Right ventricle myocardium superior (tissue), 1 donor: Measurements from ENCODE around the gene KCNJ9. TPM values are rescaled to one million over a fixed set of nuclear protein-coding genes. Genes with fewer than 3 reads are reported as not detected.
A peak's percentile ranks its signal among the peaks of the same experiment; 100 is the strongest.
"Not testable (repeated sequence)": the region's sequence is repeated elsewhere in the genome, so short reads cannot be mapped to it uniquely, and the experiment has no call there.

ENCODE experiments used
- ATAC-seq: fragments of 200-7000 bp; cut with Tn5 transposase; one replicate; pipeline ENCODE4 v1.9.1; 2020; ENCODE audit warnings: mild to moderate bottlenecking; ENCODE audit not compliant: poor library complexity
- DNase-seq: peaks from one replicate; pipeline ENCODE4 v3.0.0-alpha.2; 2020
- intact Hi-C: fragments of 100-400 bp; cut with DNase I; formaldehyde crosslinking; loops from one replicate; pipeline ENCODE4 v1.11.2; 2022
- total RNA-seq: library from RNA; stranded (reverse); fragmentation: NEBNext Ultra II Directional; extraction: Animal tissue kit (Norgen Biotek cat#: 25700); gene quantifications from one replicate; pipeline ENCODE4 v1.2.1, GENCODE V29; 2021
- donor health status: DM: no; HTN: yes; CAD: no; lungs with severe emphysema.

KCNJ9 gene
- total RNA-seq, 1 donor from 2014 or later: not detected

DNA sequence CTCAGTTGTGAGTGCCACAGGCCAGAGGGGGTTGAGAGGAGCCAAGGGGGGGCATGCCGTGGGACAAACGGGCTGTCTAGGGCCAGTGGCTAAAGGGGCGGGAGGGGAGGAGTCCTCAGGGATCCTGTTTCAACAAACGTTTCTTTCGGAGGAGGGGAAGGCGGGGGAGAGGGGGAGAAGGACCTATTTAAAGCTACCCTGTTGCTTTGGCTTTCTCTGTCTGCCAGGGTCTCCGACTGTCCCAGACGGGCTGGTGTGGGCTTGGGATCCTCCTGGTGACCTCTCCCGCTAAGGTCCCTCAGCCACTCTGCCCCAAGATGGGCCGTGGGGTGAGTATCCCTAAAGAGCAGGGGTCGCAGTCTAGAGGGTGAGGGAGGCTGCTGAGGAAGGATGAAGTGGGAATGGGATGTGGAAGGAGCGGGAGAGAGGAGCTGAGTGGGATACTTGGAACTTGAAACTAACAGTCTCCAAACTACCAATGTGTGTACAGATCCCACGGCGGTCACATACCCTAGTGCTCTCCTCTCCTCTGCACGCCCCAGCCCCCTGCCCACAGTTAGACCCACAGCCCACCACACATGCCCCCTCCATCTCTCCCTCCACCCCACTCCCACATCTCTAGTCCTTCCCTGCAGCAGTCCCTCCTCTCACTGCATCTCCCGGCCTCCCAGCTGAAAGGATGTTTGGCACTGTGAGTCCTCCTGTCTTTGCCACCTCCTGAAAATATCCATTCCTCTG, 34.4 kb downstream of the KCNJ9 start, which contains the start of gene ATP1A2:
TSS of gene ATP1A2 (plus strand) at position 215 of the 738 bp plus-strand sequence. CDS start at position 318, 103 bp downstream.
- peak; percentile 73 for ATAC-seq
- intact Hi-C loops: no loop called here
- DNase-seq: peak; percentile 63

DNA sequence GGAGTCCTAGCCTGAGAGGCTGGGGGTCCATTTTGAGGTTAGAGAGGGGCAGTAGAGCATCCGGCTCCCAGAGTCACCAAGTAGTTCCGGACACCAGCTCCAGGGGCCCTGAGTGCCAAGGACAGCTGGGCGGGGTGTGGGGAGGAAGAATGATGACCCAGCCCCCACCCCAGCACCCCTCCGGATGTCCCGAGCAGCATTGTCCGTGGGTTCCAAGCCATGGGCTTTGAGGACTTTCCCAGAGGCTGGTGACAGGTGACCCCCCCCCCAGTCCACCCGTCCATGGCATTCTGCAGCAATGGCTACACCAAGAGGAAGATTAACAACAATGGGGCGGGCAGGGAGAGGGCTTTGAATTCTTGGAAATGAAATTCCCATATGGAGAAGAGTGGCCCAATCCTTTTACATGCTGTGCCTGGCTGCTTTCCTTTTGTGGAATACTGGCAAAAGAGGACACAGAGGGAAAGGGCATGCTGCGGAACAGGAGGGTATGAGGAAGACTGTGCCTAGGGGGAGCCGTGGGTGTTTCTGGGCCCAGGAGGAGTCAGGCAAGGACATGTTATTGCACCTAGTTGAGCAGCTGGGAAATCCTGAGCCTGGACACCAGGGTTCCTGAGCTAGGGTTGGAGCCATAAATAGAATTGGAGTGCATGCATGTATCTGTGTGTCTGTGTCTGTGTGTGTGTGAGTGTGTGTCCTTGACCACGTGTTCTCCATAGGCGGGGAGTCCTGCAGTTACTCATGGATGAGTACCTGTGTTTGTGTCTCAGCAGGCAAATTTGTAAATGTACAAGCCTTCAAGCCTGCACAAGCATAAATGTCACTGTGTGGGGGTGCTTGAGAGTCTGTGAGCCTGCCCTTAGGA, 35.2 kb downstream of the KCNJ9 start:
- ATAC-seq: peak; percentile 42
- DNase-seq: peak; percentile 41
- intact Hi-C loops: no loop called here

DNA sequence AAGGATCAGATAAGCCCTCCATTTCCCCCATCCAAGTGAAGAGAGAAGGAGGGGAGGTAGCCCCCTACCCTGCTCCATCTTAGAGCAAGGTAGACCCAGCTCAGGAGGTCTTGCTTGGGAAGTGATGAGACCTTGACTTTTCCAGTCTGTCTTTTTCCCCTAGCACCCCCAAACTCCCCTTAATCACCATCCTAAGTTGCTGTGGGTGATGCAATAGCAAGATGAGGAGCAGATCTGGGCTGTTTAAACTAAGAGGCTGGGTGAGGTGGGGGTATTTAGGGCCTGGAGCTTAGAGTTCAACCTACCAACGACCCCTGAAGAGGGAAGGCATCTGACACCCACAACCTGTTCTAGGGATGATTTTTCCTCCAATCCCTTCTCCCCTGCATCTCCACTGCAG, 36.0 kb downstream of the KCNJ9 start:
- ATAC-seq: no peak
- no peak for DNase-seq
- intact Hi-C loops: no loop called here

DNA sequence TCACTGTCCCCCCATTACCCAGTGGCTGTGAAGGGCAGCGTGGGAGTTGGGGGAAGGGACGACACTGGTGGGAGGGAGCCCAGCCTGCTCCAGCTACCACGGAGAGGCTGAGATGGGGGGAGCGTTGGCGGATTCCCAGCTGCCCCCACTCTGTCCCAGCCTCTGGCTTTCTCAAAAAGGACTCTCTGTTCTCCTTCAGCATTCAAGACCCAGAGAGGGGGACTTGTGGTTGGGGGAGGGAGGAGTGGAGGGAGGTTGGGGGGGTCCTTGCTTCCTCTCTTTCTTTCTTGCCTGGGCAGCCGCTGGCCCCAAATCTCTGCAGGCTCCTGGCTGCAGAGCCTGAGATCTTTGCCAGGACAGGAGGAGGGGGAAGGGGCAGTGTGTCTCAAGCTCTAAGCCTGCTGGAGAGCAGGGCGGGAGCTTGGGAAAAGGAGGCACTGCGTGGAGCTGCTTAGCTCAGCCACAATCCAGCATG, 36.4 kb downstream of the KCNJ9 start:
- ATAC-seq: peak; percentile 63
- intact Hi-C loops: no loop called here
- DNase-seq: peak; percentile 74

DNA sequence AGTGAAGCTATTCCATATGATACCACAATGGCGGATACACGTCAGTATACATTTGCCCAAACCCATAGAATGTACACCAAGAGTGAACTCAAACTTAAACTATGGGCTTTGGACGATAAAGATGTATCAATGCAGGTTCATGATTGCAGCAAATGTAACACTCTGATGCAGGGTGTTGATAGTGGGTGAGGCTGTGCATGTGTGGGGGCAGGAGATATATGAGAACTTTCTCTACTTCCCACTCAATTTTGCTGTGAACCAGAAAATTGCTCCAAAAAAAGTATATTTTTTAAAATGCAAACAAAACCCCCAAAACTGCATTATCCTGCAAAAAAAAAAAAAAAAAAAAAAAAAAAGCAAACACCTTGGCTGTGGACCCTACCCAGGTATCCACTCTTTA, 37.6 kb downstream of the KCNJ9 start:
- no peak for ATAC-seq
- intact Hi-C loops: no loop called here
- no peak for DNase-seq

DNA sequence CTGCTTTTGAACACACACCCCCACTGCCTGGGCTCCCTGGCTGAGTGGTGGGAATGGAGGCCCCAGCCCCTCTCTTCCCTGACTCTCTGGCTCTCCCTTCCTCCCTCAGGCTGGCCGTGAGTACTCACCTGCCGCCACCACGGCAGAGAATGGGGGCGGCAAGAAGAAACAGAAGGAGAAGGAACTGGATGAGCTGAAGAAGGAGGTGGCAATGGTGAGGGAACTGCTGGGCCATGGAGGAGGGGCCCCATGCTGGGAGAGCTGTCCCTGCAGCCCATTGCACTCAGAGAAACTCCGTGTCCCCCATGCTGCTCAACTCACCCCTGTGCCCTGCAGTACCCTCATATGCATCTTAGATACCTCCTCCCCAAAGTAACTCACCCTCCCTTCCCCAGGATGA, 39.5 kb downstream of the KCNJ9 start:
- ATAC-seq (no peak), DNase-seq (peak; percentile 11)
- intact Hi-C loops: no loop called here

DNA sequence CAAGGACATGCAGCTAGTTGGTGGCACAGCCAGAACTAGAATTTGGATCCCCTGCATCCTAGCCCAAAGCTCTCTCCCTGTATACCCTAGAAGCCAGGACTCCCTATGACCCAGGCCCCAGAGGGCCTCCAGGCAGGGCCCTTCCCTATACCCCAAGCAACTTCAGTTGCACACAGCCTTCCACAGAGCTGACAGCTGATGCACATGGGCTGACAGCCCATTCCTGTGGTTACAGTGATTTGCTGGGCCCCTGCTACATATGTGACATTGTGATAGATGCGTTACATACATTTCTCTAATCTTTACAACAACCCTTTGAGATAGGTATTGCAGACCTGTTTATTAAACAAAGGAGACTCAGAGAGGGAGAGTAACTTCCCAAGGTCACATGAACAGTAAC, 40.0 kb downstream of the KCNJ9 start:
- intact Hi-C loops: no loop called here
- ATAC-seq (no peak), DNase-seq (no peak)

DNA sequence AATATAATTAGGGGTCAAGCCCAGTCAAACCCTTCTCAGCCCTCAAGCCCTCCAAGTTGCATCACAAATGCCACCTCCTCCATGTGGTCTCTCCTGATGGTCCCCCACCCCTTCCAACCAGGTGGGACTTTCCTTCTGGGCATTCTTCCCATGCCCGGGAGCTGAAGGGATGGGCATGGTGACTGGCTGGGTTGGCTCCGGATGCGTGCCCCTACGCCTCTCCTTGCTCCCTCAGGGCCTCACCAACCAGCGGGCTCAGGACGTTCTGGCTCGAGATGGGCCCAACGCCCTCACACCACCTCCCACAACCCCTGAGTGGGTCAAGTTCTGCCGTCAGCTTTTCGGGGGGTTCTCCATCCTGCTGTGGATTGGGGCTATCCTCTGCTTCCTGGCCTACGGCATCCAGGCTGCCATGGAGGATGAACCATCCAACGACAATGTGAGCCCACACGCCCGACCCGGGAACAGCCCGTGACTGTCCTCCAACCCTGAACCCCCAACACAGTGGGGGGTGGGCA, 41.7 kb downstream of the KCNJ9 start:
- DNase-seq (no peak), ATAC-seq (no peak)
- intact Hi-C loops: no loop called here

DNA sequence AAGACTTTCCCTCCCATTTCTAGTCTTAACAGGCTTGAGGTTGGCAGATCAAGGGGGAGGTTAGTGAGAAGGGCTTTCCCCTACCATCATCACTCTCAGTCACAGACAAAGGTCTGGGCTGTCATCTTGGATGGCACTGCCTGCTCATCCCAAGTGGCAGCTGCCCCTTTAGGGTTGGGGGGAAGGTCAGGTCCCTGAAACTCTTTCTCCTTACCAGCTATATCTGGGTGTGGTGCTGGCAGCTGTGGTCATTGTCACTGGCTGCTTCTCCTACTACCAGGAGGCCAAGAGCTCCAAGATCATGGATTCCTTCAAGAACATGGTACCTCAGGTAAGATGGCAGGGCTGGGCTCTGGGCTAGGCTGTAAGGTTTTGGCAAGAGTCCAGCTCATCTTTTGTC, 42.4 kb downstream of the KCNJ9 start:
- intact Hi-C loops: no loop called here
- no peak for ATAC-seq
- DNase-seq: no peak

DNA sequence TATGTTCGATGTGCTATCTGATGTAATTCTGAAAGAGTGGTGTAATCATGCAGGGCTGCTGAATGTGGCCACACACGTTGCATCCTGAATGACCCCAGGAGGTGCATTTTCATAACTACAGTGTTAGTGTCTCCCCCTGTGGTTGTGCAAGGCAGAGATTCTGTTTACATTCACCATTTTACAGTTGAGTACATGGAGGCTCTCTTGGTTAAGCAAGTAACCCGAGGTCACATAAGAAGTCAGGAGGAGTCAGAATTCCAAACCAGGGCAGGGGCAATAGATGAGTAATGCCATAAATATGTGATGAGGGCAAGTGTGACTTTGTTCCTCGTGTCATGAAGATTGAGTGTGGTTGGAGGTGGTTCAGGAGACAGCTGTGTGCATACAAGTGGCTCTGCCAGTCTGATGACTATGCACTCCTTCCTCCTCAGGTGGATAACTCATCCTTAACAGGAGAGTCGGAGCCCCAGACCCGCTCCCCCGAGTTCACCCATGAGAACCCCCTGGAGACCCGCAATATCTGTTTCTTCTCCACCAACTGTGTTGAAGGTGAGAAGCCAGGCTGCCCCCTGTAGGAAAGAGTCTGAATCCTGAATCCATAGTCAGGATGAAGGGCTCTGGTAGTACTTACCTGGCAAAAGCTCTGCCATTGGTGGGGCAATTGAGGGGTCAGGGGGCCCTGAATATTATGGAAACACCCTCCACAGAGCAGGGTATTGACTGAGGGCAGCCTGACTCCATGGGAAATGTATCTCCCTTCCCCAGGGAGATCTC, 43.6 kb downstream of the KCNJ9 start:
- DNase-seq (no peak), ATAC-seq (peak; percentile 63)
- intact Hi-C loops: no loop called here

DNA sequence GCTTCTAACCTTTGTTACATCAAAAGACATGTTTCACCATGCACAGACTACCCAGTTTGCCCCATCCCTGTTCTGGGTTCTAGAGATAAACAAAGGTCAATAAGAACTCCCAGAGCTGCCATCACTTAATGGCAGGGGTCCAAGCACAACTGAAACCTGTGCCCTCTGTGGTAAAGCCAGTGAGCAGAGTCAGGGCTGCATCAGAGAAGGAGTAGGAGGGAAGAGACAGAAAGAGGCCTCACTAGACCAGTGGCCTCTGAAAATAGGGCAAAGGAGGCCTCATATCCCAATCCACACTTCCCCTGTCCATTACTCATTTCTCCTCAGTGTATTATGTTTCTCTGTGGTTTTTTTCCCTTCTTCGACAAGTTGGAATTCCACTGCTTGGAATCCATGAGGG, 44.4 kb downstream of the KCNJ9 start:
- no peak for DNase-seq
- intact Hi-C loops: no loop called here
- no peak for ATAC-seq

DNA sequence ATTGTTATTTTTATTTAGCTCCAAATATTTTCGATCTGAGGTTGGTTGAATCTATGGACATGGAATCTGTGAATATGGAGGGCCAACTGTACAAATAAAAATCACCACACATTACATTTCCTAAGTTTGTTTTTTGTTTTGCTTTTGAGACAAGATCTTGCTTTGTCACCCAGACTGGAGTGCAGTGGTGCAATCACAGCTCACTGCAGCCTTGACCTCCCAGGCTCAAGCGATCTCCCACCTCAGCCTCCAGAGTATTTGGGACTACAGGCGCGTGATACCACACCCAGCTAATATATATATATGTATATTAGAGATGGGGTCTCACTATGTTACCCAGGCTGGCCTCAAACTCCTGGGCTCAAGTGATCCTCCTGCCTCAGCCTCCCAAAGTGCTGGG, 45.0 kb downstream of the KCNJ9 start:
- DNase-seq, intact Hi-C loops, ATAC-seq: not testable (repeated sequence)

DNA sequence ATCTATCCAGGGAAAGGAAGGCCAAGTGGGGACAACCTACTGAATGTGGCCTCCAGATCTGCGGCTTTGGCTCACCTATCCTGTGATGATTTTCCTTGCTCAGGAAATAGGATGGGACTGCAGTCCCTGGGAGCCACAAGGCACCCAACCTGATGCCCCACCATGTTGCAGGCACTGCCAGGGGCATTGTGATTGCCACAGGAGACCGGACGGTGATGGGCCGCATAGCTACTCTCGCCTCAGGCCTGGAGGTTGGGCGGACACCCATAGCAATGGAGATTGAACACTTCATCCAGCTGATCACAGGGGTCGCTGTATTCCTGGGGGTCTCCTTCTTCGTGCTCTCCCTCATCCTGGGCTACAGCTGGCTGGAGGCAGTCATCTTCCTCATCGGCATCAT, 46.0 kb downstream of the KCNJ9 start:
- ATAC-seq (no peak), DNase-seq (no peak)
- intact Hi-C loops: no loop called here

DNA sequence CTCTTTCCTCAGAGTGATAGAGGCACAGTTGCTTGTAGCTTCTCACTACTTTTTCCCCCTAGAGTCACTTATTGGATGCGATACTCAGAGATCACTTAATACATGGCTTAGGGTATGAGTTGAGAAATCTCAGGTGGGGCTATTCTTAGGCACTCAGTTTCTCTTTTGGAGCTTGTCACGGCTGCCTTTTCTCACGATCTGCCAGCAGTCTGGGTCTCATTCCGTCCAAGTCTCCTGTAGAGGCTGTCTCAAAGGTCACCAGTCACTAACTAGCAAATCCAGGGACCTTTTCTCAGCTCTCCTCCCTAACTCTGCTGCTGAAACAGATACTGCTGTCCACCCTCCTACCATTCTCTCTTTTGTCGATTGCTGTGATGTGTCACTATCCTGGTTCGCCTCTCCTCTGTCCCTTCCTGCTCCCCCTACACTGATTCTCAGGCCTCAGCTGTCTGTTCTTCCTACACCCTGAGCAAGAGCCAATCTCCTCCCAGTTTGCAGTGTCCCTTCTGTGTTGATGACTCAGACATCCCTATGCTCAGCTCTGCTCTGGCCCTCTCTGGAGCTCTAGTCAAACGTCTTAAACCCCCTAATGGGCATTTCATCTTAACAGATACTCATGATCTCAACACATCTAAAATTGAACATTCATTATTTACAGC, 46.7 kb downstream of the KCNJ9 start:
- DNase-seq (no peak), ATAC-seq (peak; percentile 11)
- intact Hi-C loops: no loop called here

DNA sequence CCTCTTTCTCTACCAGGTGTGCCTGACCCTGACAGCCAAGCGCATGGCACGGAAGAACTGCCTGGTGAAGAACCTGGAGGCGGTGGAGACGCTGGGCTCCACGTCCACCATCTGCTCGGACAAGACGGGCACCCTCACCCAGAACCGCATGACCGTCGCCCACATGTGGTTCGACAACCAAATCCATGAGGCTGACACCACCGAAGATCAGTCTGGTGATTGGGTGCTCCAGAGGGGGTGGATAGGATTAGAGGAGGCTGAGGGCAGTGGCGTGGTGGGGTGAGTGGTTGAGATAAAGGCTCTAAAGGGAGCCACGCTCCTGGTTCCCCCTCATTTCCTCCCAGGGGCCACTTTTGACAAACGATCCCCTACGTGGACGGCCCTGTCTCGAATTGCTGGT, 47.3 kb downstream of the KCNJ9 start:
- no peak for ATAC-seq

DNA sequence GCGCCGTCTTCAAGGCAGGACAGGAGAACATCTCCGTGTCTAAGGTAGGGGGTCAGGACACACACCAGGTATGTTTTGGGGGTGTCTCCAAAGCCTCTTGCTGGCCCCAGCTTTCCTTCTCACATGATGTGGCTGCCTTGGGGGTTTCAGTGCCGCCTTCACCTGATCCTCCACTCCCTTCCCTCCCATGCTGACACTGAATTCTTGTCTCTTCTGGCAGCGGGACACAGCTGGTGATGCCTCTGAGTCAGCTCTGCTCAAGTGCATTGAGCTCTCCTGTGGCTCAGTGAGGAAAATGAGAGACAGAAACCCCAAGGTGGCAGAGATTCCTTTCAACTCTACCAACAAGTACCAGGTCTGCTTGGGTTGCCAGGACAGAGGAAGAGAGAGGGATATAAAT, 47.7 kb downstream of the KCNJ9 start:
- no peak for ATAC-seq
- intact Hi-C loops: no loop called here

More for the DNA sequence above, 47.3 kb downstream of the KCNJ9 start:
- intact Hi-C loops: no loop called here
- no peak for DNase-seq

DNA sequence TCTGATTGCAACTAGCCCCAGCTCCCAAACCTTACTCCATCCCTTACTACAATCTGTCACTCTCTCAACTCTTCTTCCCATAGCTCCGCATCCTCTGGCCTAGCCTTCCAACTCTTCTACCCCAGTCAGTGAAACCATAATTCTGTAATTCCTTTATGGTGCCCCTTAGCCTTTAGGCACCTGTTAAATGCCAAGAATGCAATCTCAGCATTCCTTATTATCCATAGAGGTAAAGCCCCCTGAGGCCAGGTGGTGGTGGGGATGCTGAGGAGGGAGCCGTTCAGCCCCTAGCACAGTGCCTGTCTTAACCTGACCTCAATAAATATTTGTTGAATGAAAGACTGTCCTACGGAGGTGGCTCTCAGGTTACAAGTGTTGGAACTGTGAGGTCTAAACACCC, 48.2 kb downstream of the KCNJ9 start:
- no peak for DNase-seq
- intact Hi-C loops: no loop called here
- ATAC-seq: no peak

More for the DNA sequence above, 47.7 kb downstream of the KCNJ9 start:
- DNase-seq: no peak

DNA sequence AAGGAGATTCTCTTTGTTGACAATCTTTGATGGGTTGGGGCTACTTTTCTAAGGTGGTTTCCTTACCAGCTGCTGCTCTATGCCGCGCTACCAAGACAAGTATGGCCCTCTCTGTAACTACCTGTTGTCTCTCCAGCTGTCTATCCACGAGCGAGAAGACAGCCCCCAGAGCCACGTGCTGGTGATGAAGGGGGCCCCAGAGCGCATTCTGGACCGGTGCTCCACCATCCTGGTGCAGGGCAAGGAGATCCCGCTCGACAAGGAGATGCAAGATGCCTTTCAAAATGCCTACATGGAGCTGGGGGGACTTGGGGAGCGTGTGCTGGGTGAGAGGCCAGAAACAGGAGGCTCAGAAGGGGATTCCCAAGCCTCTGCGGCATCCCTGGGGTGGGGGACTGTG, 48.6 kb downstream of the KCNJ9 start:
- intact Hi-C loops: no loop called here
- no peak for DNase-seq
- ATAC-seq: no peak
